NCI-H510A (cell line): ENCODE measurements around the gene VAV3.
"Not testable (repeated sequence)": the region's sequence is repeated elsewhere in the genome, so short reads cannot be mapped to it uniquely, and the experiment has no call there.

ENCODE experiments used
- DNase-seq: peaks from one replicate; lab custom pipeline; 2025; lab: John Stamatoyannopoulos, UW

VAV3 gene

GRCh38 chr1:107883562-107883961 is 81.4 kb downstream of the VAV3 start:
- no peak for DNase-seq

- DNase-seq, result no peak
Observed at GRCh38 chr1:107879927-107880326, 85.1 kb downstream of the VAV3 start.

GRCh38 chr1:107879346-107879745 is 85.6 kb downstream of the VAV3 start:
- no peak for DNase-seq

- DNase-seq, result no peak
Observed at GRCh38 chr1:107877745-107878144, 87.2 kb downstream of the VAV3 start.

- DNase-seq, result no peak
Observed at GRCh38 chr1:107877092-107877491, 87.9 kb downstream of the VAV3 start.

GRCh38 chr1:107875689-107876088 is 89.3 kb downstream of the VAV3 start:
- no peak for DNase-seq

- no peak for DNase-seq
Observed at GRCh38 chr1:107874221-107874620, 90.8 kb downstream of the VAV3 start.

- DNase-seq, result no peak
Observed at GRCh38 chr1:107871687-107872395, 93.1 kb downstream of the VAV3 start.

- DNase-seq, result no peak
Observed at GRCh38 chr1:107871259-107871658, 93.7 kb downstream of the VAV3 start.

GRCh38 chr1:107870696-107871095 is 94.3 kb downstream of the VAV3 start:
- no peak for DNase-seq

- DNase-seq, result no peak
Observed at GRCh38 chr1:107867897-107868296, 97.1 kb downstream of the VAV3 start.

GRCh38 chr1:107867422-107867821 is 97.6 kb downstream of the VAV3 start:
- DNase-seq, result no peak

GRCh38 chr1:107866870-107867269 is 98.1 kb downstream of the VAV3 start:
- DNase-seq, result no peak

- no peak for DNase-seq
Observed at GRCh38 chr1:107865627-107866026, 99.4 kb downstream of the VAV3 start.

GRCh38 chr1:107863342-107863741 is 101.6 kb downstream of the VAV3 start:
- DNase-seq, result no peak

- no peak for DNase-seq
Observed at GRCh38 chr1:107862064-107862463, 102.9 kb downstream of the VAV3 start.

- DNase-seq, result no peak
Observed at GRCh38 chr1:107858323-107858722, 106.7 kb downstream of the VAV3 start.

GRCh38 chr1:107851418-107851817 is 113.6 kb downstream of the VAV3 start:
- DNase-seq, result no peak

- not testable (repeated sequence) for DNase-seq
Observed at GRCh38 chr1:107844541-107845194, 120.3 kb downstream of the VAV3 start.

- DNase-seq, result no peak
Observed at GRCh38 chr1:107843989-107844388, 121.0 kb downstream of the VAV3 start.

- DNase-seq, result no peak
Observed at GRCh38 chr1:107842241-107842640, 122.7 kb downstream of the VAV3 start.

- no peak for DNase-seq
Observed at GRCh38 chr1:107840725-107841124, 124.3 kb downstream of the VAV3 start.

GRCh38 chr1:107838056-107838455 is 126.9 kb downstream of the VAV3 start:
- no peak for DNase-seq

- DNase-seq, result no peak
Observed at GRCh38 chr1:107835151-107835670, 129.8 kb downstream of the VAV3 start.
